A549 (cell line): ENCODE results near the gene MRPL4. TPM values are rescaled to one million over a fixed set of nuclear protein-coding genes. Genes with fewer than 3 reads are reported as not detected.
A peak's percentile ranks its signal among the peaks of the same experiment; 100 is the strongest.

Experiments
- ATAC-seq, 2 experiments: fragments of 200-7000 bp in 1 of 2; fragments of >200 bp in 1 of 2; cut with Nextera tagmentation in 1 of 2; cut with Tn5 transposase in 1 of 2; 3 replicates each; pipeline versions ENCODE4 v1.8.0 to v1.9.1; 2018 to 2020; ENCODE audit warnings: mild to moderate bottlenecking in 1 of 2, moderate library complexity in 1 of 2
- CTCF ChIA-PET: fragments of 300-600 bp; sonication (Branson Sonifier 250); formaldehyde crosslinking; extraction: SDS; loops from one replicate; lab custom pipeline; 2021; ENCODE audit warnings: antibody characterized with exemption, inconsistent platforms; lab: Yijun Ruan, JAX
- POLR2A ChIA-PET: fragments of 350-600 bp; formaldehyde crosslinking; extraction: SDS; loops from one replicate; lab custom pipeline; 2021; ENCODE audit warnings: antibody characterized with exemption, inconsistent platforms; lab: Yijun Ruan, JAX
- DNase-seq, 2 experiments: peaks; one replicate each; pipeline versions ENCODE4 v3.0.0 to v3.0.0-alpha.2; 2011 to 2016; ENCODE audit warnings: low read depth in 1 of 2, low spot score in 1 of 2
- FAIRE-seq: peaks from 2 replicates; lab custom pipeline; 2011; peaks lifted over from hg19 to GRCh38; lab: Jason Lieb, UNC
- H3K27ac ChIP-seq, 2 experiments: fragments of >200 bp; sonication (Bioruptor Twin); formaldehyde crosslinking; 3 replicates each; pipeline ENCODE4 v1.5.1; 2016 to 2017
- H3K4me1 ChIP-seq: fragments of >200 bp; sonication (Bioruptor Twin); formaldehyde crosslinking; 3 replicates; pipeline ENCODE4 v1.6.1; 2016
- H3K4me2 ChIP-seq: fragments of >200 bp; sonication (Bioruptor Twin); formaldehyde crosslinking; 3 replicates; pipeline ENCODE4 v1.6.1; 2016
- H3K4me3 ChIP-seq: fragments of >200 bp; sonication (Bioruptor Twin); formaldehyde crosslinking; 3 replicates; pipeline ENCODE4 v1.5.1; 2016
- H3K9me3 ChIP-seq: fragments of >200 bp; sonication (Bioruptor Twin); formaldehyde crosslinking; 3 replicates; pipeline ENCODE4 v1.6.1; 2016
- ATOH8 ChIP-seq: fragments of 250-450 bp; sonication (Bioruptor Pico); IDR thresholded peaks from 2 replicates; pipeline ENCODE4 v1.5.0; 2020; ENCODE audit warnings: low read depth, mild to moderate bottlenecking, moderate library complexity
- BCL3 ChIP-seq: fragments of >200 bp; sonication (Bioruptor Twin); formaldehyde crosslinking; IDR thresholded peaks from 3 replicates; pipeline ENCODE4 v1.6.1; 2016
- CHD2 ChIP-seq: fragments of 150-350 bp; IDR thresholded peaks from 2 replicates; pipeline ENCODE4 v1.6.1; 2014; ENCODE audit warnings: low read length; ENCODE audit not compliant: partially characterized antibody
- HDAC2 ChIP-seq: fragments of 200-600 bp; sonication (generic); IDR thresholded peaks from 2 replicates; pipeline ENCODE4 v1.6.1; 2016
- HMGXB4 ChIP-seq: fragments of 250-450 bp; sonication (Bioruptor Pico); IDR thresholded peaks from 2 replicates; pipeline ENCODE4 v1.5.0; 2021; ENCODE audit warnings: mild to moderate bottlenecking, moderate library complexity, borderline replicate concordance
- PBX3 ChIP-seq: IDR thresholded peaks from 2 replicates; pipeline ENCODE4 v1.6.1; 2012
- PHF8 ChIP-seq: fragments of 200-600 bp; sonication (generic); IDR thresholded peaks from 2 replicates; pipeline ENCODE4 v1.6.1; 2016; ENCODE audit warnings: low read depth, mild to moderate bottlenecking, antibody characterized with exemption, moderate library complexity, borderline replicate concordance
- RAD21 ChIP-seq, 2 experiments: fragments of >200 bp in 1 of 2; sonication (Bioruptor Twin) in 1 of 2; formaldehyde crosslinking in 1 of 2; IDR thresholded peaks in 1 of 2; conservative IDR thresholded peaks in 1 of 2; 2 replicates in 1 of 2; 3 replicates in 1 of 2; pipeline ENCODE4 v1.6.1; 2012 to 2018; ENCODE audit warnings: inconsistent platforms in 1 of 2
- RCOR1 ChIP-seq: fragments of 150-350 bp; IDR thresholded peaks from 2 replicates; pipeline ENCODE4 v1.6.1; 2014; ENCODE audit warnings: antibody characterized with exemption, low read length, low read depth
- REST ChIP-seq: fragments of 200-600 bp; sonication (generic); IDR thresholded peaks from 2 replicates; pipeline ENCODE4 v1.6.1; 2016; ENCODE audit warnings: antibody characterized with exemption, mild to moderate bottlenecking, moderate library complexity
- SMC3 ChIP-seq: fragments of >200 bp; sonication (Bioruptor Twin); formaldehyde crosslinking; IDR thresholded peaks from 3 replicates; pipeline ENCODE4 v1.6.1; 2018; ENCODE audit warnings: inconsistent platforms
- ZSCAN20 ChIP-seq: fragments of 250-450 bp; sonication (Bioruptor Pico); IDR thresholded peaks from 2 replicates; pipeline ENCODE4 v1.8.0; 2022; ENCODE audit warnings: mild to moderate bottlenecking, moderate library complexity
- WGBS: methylation state at CpG from one replicate; pipeline ENCODE4 v1.1.6; 2017; ENCODE audit errors: missing lambda C conversion rate; 5-methylcytosine and 5-hydroxymethylcytosine counted together
- polyA plus RNA-seq, 4 experiments: library from polyadenylated mRNA; depleted of rRNA in 3 of 4; stranded (reverse); fragments of >200 nt; fragmentation: RNase III in 1 of 4; extraction: RNeasy Plus Mini Kit Qiagen cat#74134 plus additional on column Dnase treatment in 1 of 4; gene quantifications; 2 replicates in 3 of 4; 3 replicates in 1 of 4; pipeline ENCODE4 v1.2.3, GENCODE V29; 2011 to 2017

MRPL4 gene
- polyA plus RNA-seq, 2 of the 4 experiments (the other 2 are of a cell fraction) = 26.4 to 52.2 TPM

- TF ChIP-seq PBX3 (no peak), HDAC2 (no peak), SMC3 (peak; percentile 36; the same call in 1 of the 3 replicates), CHD2 (no peak), BCL3 (no peak), PHF8 (no peak), HMGXB4 (CRISPR knock-in tag) (no peak), ATOH8 (CRISPR knock-in tag) (no peak), ZSCAN20 (no peak), REST (no peak)
- TF ChIP-seq, all 56 proteins: peak for 4
Observed at GRCh38 chr19:10259162-10259905, 7.3 kb downstream of the MRPL4 start (continued).

GRCh38 chr19:10260141-10260584 is 8.1 kb downstream of the MRPL4 start:
- no peaks in the 10 kb centered on the region for H3K9me3 ChIP-seq
- POLR2A ChIA-PET = interaction anchor here (1.7 kb wide), 1 partner anchor 128 kb away, joined by 8 read pairs; no protein-coding TSS in a partner anchor
- FAIRE-seq = no peak
- no peak overlapping the region for H3K4me3 ChIP-seq
- peaks cover 15% of the 10 kb centered on the region; the same call in 2 of the 3 replicates for H3K4me1 ChIP-seq
- 57% methylated on average over 8 of the region's 8 CpGs for WGBS
- ATAC-seq = peak in 1 of 2 experiments; percentile 26; a peak in 2 of 6 replicates
- CTCF ChIA-PET = interaction anchor here (0.5 to 5.3 kb wide), 17 partner anchors 10 to 267 kb away, joined by 3 to 77 read pairs (median 4); partner anchors contain the start of genes CDC37, ICAM1, ICAM5 and TYK2
- no peak overlapping the region; a peak in 1 of 6 replicates for H3K27ac ChIP-seq
- no peak for DNase-seq
- no peak overlapping the region for H3K4me2 ChIP-seq
- no peak for TF ChIP-seq RAD21 (conservative IDR thresholded peaks at IDR 0.05 in 1 of 2, IDR thresholded peaks at IDR 0.05 in 1 of 2)
- no peak for TF ChIP-seq RCOR1
- TF ChIP-seq, all 56 proteins: peak for 0
